ENCODE measurements around the gene S100A7A. TPM values are rescaled to one million over a fixed set of nuclear protein-coding genes. Genes with fewer than 3 reads are reported as not detected.
A peak's percentile ranks its signal among the peaks of the same experiment; 100 is the strongest.

Gene S100A7A
- total RNA-seq, 6 donors from 2014 or later: not detected

- Histone ChIP-seq H3K9me3 (no peaks in the 10 kb centered on the region), H3K4me1 (peaks cover 0 to 13% (median 9%) of the 10 kb centered on the region in 4 donors), H3K27ac (no peak overlapping the region), H3K36me3 (no peaks in the 10 kb centered on the region), H3K4me3 (no peak overlapping the region), H3K27me3 (no peaks in the 10 kb centered on the region)
- TF ChIP-seq EP300 (IDR thresholded peaks at IDR 0.05) (no peak), POLR2AphosphoS5 (IDR thresholded peaks at IDR 0.05) (no peak), POLR2A (IDR thresholded peaks at IDR 0.05) (no peak), CTCF (IDR thresholded peaks at IDR 0.05) (no peak)
- no peak for DNase-seq
- WGBS, 2 donors: 91 to 94% methylated on average over 2 of the region's 2 CpGs
- ATAC-seq (ENCODE audit: low FRiP score in 2 of 2): no peak
These were observed 43.7 kb upstream of the S100A7A start for GRCh38 chr1:153372571-153372970.

- peak in 1 of 2 donors; percentile 55 for DNase-seq
- peaks cover 0 to 11% (median 5%) of the 10 kb centered on the region in 4 donors for H3K4me1 ChIP-seq
- WGBS, 2 donors: 53 to 57% methylated on average over 2 of the region's 2 CpGs
- TF ChIP-seq POLR2A (IDR thresholded peaks at IDR 0.05) (no peak), CTCF (IDR thresholded peaks at IDR 0.05) (no peak), EP300 (IDR thresholded peaks at IDR 0.05) (no peak), POLR2AphosphoS5 (IDR thresholded peaks at IDR 0.05) (no peak)
- no peak overlapping the region for H3K4me3 ChIP-seq
- ATAC-seq (ENCODE audit: low FRiP score in 2 of 2): peak in 1 of 2 donors; percentile 54
- no peaks in the 10 kb centered on the region for H3K9me3 ChIP-seq
- H3K27ac ChIP-seq: peak overlapping the region in 3 of 4 donors; percentile 43 to 81 (median 47)
- H3K27me3 ChIP-seq: no peaks in the 10 kb centered on the region
- H3K36me3 ChIP-seq: no peaks in the 10 kb centered on the region
These were observed 42.2 kb upstream of the S100A7A start for GRCh38 chr1:153374071-153374470.

GRCh38 chr1:153375511-153375910 lies 40.8 kb upstream of the S100A7A start, which contains the start of gene S100A12:
Gene S100A12, minus strand, starts transcription at chr1:153375621. Its CDS starts 1,029 bp downstream, at chr1:153374592.
- Histone ChIP-seq H3K36me3 (no peaks in the 10 kb centered on the region), H3K4me3 (no peak within 1 kb of the TSS), H3K4me1 (peaks cover 0 to 11% (median 5%) of the 10 kb centered on the region in 4 donors), H3K9me3 (no peaks in the 10 kb centered on the region), H3K27ac (peak within 1 kb of the TSS; percentile 27 to 81 (median 46)), H3K27me3 (no peaks in the 10 kb centered on the region)
- DNase-seq (peak in 1 of 2 donors; percentile 76), ATAC-seq (ENCODE audit: low FRiP score in 2 of 2) (peak; percentile 44 to 81)
- peak in 1 of 4 donors; percentile 16 for TF ChIP-seq EP300 (IDR thresholded peaks at IDR 0.05)
- TF ChIP-seq POLR2AphosphoS5 (IDR thresholded peaks at IDR 0.05): peak; percentile 9 to 38
- TF ChIP-seq POLR2A (IDR thresholded peaks at IDR 0.05): no peak
- WGBS, 2 donors: 35 to 83% methylated on average over 1 of the region's 1 CpG

DNA sequence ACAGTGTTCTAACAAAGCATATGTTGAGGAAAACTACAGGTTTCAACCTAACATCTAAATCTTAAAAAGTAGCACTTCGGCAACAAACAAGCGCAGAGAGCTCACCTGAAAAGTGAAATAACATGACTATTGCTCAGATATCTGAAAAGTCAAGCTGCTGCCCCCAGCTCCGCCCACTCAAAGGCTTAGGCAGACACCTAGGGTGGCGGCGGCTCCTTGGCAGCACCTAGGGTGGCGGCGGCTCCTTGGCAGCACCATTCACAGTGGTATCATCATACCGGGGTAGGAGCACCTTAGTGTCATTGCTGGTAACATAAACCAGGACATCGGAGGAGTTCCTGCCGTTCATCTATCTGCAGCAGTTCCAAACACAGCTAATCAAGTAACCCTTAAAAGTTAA lies 36.7 kb upstream of the S100A7A start:
- peaks cover 0 to 14% (median 4%) of the 10 kb centered on the region in 4 donors for H3K9me3 ChIP-seq
- no peaks in the 10 kb centered on the region for H3K27me3 ChIP-seq
- H3K36me3 ChIP-seq: no peaks in the 10 kb centered on the region
- TF ChIP-seq POLR2A (IDR thresholded peaks at IDR 0.05) (no peak), POLR2AphosphoS5 (IDR thresholded peaks at IDR 0.05) (no peak), EP300 (IDR thresholded peaks at IDR 0.05) (no peak), CTCF (IDR thresholded peaks at IDR 0.05) (no peak)
- no peak overlapping the region for H3K27ac ChIP-seq
- DNase-seq: no peak
- H3K4me1 ChIP-seq: peaks cover 0 to 11% (median 5%) of the 10 kb centered on the region in 4 donors
- no peak for ATAC-seq (ENCODE audit: low FRiP score in 2 of 2)
- WGBS, 2 donors: 88 to 92% methylated on average over 7 to 10 of the region's 10 CpGs
- H3K4me3 ChIP-seq: no peak overlapping the region

DNA sequence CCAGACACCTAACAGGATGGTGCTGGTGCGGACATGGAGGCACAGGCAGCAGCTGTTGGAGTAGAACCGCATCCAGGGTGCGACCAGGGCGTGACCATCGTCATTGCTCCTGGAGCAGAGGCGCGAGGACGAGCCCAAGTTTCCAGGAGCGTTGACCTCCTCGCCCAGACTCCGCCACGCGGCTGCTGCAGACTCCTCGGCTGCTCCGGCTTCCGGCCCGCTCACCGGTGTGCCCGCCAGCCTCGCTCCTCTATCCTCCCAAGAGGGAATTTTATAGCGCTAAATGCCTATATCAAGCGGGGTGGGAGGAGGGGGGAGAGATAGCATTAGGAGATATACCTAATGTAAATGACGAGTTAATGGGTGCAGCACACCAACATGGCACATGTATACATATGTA lies 35.6 kb upstream of the S100A7A start:
- no peaks in the 10 kb centered on the region for H3K36me3 ChIP-seq

More for the DNA sequence above, 35.6 kb upstream of the S100A7A start:
- H3K27ac ChIP-seq: no peak overlapping the region
- DNase-seq: peak in 1 of 2 donors; percentile 60
- H3K9me3 ChIP-seq: peaks cover 0 to 14% (median 4%) of the 10 kb centered on the region in 4 donors
- WGBS, 2 donors: 90 to 95% methylated on average over 23 of the region's 23 CpGs
- no peaks in the 10 kb centered on the region for H3K27me3 ChIP-seq
- H3K4me3 ChIP-seq: no peak overlapping the region
- no peak for ATAC-seq (ENCODE audit: low FRiP score in 2 of 2)
- TF ChIP-seq EP300 (IDR thresholded peaks at IDR 0.05) (no peak), CTCF (IDR thresholded peaks at IDR 0.05) (no peak), POLR2AphosphoS5 (IDR thresholded peaks at IDR 0.05) (no peak), POLR2A (IDR thresholded peaks at IDR 0.05) (no peak)
- H3K4me1 ChIP-seq: peaks cover 0 to 4% (median 1%) of the 10 kb centered on the region in 4 donors
